ENCODE results near the gene LARGE2. TPM values are rescaled to one million over a fixed set of nuclear protein-coding genes. Genes with fewer than 3 reads are reported as not detected.
"Not testable (repeated sequence)": the region's sequence is repeated elsewhere in the genome, so short reads cannot be mapped to it uniquely, and the experiment has no call there.

Gene LARGE2
- polyA plus RNA-seq, 3 donors = 1.2 to 17.1 TPM; not detected in 1

- no peak overlapping the region for H3K27ac ChIP-seq (ENCODE audit: low read depth, low read length)
- 80 to 88% (median 87%) methylated on average over 6 of the region's 6 CpGs for WGBS, 3 donors
These were observed 27.8 kb upstream of the LARGE2 start for GRCh38 chr11:45894555-45895247.

- H3K27ac ChIP-seq (ENCODE audit: low read depth, low read length) = no peak overlapping the region
- WGBS, 3 donors = 88 to 97% (median 94%) methylated on average over 7 to 8 of the region's 8 CpGs
These were observed 26.8 kb upstream of the LARGE2 start for GRCh38 chr11:45895553-45896259.

GRCh38 chr11:45896422-45896984, 26.0 kb upstream of the LARGE2 start:
- WGBS, 3 donors = 15 to 27% (median 25%) methylated on average over 16 to 19 of the region's 19 CpGs
- H3K27ac ChIP-seq (ENCODE audit: low read depth, low read length) = no peak overlapping the region

- WGBS, 3 donors = 91 to 97% (median 91%) methylated on average over 6 of the region's 6 CpGs
- H3K27ac ChIP-seq (ENCODE audit: low read depth, low read length) = no peak overlapping the region
These were observed 24.9 kb upstream of the LARGE2 start for GRCh38 chr11:45897556-45897955.

GRCh38 chr11:45899086-45899447, 23.4 kb upstream of the LARGE2 start:
- 12 to 26% (median 20%) methylated on average over 3 of the region's 3 CpGs for WGBS, 3 donors
- no peak overlapping the region for H3K27ac ChIP-seq (ENCODE audit: low read depth, low read length)

GRCh38 chr11:45899448-45900174, 22.8 kb upstream of the LARGE2 start:
- no peak overlapping the region for H3K27ac ChIP-seq (ENCODE audit: low read depth, low read length)
- 1% methylated on average over 37 to 61 of the region's 62 CpGs for WGBS, 3 donors

- H3K27ac ChIP-seq (ENCODE audit: low read depth, low read length) = not testable (repeated sequence)
- WGBS, 3 donors = 2 to 7% (median 6%) methylated on average over 23 to 38 of the region's 59 CpGs
These were observed 22.2 kb upstream of the LARGE2 start for GRCh38 chr11:45900175-45900800.

- no peak overlapping the region for H3K27ac ChIP-seq (ENCODE audit: low read depth, low read length)
- 13 to 39% (median 35%) methylated on average over 8 of the region's 8 CpGs for WGBS, 3 donors
These were observed 21.4 kb upstream of the LARGE2 start for GRCh38 chr11:45900916-45901617.

GRCh38 chr11:45901626-45902025, 20.8 kb upstream of the LARGE2 start:
- no peak overlapping the region for H3K27ac ChIP-seq (ENCODE audit: low read depth, low read length)
- WGBS, 3 donors = 76 to 89% (median 86%) methylated on average over 6 of the region's 6 CpGs

GRCh38 chr11:45902452-45903380, 19.7 kb upstream of the LARGE2 start:
- 92 to 93% (median 92%) methylated on average over 56 of the region's 56 CpGs for WGBS, 3 donors
- H3K27ac ChIP-seq (ENCODE audit: low read depth, low read length) = no peak overlapping the region

- H3K27ac ChIP-seq (ENCODE audit: low read depth, low read length) = no peak overlapping the region
- 50 to 84% (median 84%) methylated on average over 15 of the region's 15 CpGs for WGBS, 3 donors
These were observed 18.0 kb upstream of the LARGE2 start for GRCh38 chr11:45904309-45904915.

GRCh38 chr11:45905095-45905494, 17.4 kb upstream of the LARGE2 start:
- 87 to 95% (median 94%) methylated on average over 19 of the region's 19 CpGs for WGBS, 3 donors
- H3K27ac ChIP-seq (ENCODE audit: low read depth, low read length) = no peak overlapping the region

- 36 to 66% (median 51%) methylated on average over 6 of the region's 6 CpGs for WGBS, 3 donors
- not testable (repeated sequence) for H3K27ac ChIP-seq (ENCODE audit: low read depth, low read length)
These were observed 16.9 kb upstream of the LARGE2 start for GRCh38 chr11:45905576-45905975.

GRCh38 chr11:45906096-45906682, 16.3 kb upstream of the LARGE2 start:
- WGBS, 3 donors = 44 to 64% (median 55%) methylated on average over 19 of the region's 19 CpGs
- H3K27ac ChIP-seq (ENCODE audit: low read depth, low read length) = no peak overlapping the region

GRCh38 chr11:45906965-45907611, 15.4 kb upstream of the LARGE2 start, which contains the start of gene FREY1:
Gene FREY1 (minus strand): TSS chr11:45907271. CDS start chr11:45907245, 26 bp downstream.
- no peak within 1 kb of the TSS for H3K27ac ChIP-seq (ENCODE audit: low read depth, low read length)
- 51 to 68% (median 65%) methylated on average over 16 to 18 of the region's 18 CpGs for WGBS, 3 donors

- WGBS, 3 donors = 51 to 76% (median 70%) methylated on average over 8 of the region's 8 CpGs
- H3K27ac ChIP-seq (ENCODE audit: low read depth, low read length) = no peak overlapping the region
These were observed 14.5 kb upstream of the LARGE2 start for GRCh38 chr11:45907911-45908370.
